HG03108 (cell line): Measurements from ENCODE around the gene TUBA1C.
A peak's percentile ranks its signal among the peaks of the same experiment; 100 is the strongest.

Source experiments
- ATAC-seq: cut with Tn5 transposase; IDR thresholded peaks from one replicate; pipeline ENCODE4 v1.9.1; 2021; ENCODE audit warnings: moderate library complexity; ENCODE audit not compliant: unreplicated experiment

The TUBA1C gene

DNA sequence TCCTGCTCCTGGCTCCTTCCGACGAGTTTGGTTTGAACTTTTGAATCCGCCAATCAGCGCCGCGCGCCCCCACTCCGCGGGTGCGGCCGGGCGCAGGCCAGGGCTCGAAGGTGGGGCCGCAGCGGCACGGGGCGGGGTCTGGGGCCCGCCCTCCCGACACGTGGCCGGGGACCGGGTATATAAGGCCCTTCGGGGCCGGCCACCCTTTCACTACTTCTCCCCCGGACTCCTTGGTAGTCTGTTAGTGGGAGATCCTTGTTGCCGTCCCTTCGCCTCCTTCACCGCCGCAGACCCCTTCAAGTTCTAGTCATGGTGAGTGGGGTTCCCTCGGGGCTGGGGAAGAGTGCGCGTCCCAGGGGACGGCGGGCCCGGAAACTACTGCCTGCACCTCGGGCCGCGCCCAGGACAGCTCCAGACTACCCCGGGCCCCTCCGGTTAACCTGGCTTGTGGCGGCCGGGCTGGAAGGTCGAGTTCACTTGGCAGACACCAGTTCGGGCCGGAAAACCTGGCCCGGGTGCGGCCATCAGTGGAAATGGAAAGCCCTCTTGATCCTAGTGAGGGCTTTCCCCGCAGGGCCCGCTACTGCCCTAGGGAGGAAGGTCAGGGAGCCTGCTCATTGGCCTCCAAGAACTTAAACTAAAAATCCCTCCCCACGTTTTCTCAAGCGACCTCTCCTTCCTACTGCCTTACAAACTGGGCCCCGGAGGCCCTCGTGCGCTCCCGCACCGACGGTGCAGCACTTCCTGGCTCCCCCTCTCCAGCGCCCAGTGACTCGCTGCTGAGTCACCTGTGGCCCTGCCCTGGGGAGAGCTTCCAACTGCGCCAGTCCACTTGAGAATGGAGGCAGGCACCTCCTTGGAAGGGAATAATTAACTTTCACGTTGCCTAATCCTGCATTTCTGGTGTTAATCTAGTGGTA is at the start of gene TUBA1C:
TSS of gene TUBA1C (plus strand) at position 210 of the 920 bp plus-strand sequence. CDS start at position 310, 100 bp downstream.
- ATAC-seq, result peak; percentile 76

DNA sequence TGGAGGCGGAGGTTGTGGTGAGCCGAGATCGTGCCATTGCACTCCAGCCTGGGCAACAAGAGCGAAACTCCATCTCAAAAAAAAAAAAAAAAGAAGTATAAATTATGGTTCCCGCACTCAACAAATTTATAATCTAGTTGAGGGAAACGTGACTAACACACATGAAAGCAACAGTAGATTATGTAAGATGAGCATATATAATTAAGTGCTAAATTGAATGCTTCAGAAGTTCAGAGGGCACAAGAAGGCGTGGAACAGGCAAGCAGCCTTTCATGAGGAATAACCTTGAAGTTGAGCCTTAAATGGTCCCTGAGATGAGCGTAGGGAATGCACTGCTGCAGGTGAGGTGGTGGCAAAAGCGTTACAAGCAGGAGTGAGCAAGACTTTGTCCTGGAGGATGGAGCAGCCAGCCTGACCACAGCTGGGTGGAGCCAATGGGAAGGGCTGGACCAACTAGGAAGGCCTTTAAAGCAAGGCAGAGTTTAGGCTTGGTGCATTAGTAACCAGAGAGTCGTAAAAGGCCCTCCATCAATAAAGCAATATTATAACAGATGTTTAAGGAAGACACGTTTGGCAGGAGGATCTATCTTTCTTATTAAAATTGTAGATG is 45.4 kb upstream of the TUBA1C start:
- ATAC-seq, result no peak

DNA sequence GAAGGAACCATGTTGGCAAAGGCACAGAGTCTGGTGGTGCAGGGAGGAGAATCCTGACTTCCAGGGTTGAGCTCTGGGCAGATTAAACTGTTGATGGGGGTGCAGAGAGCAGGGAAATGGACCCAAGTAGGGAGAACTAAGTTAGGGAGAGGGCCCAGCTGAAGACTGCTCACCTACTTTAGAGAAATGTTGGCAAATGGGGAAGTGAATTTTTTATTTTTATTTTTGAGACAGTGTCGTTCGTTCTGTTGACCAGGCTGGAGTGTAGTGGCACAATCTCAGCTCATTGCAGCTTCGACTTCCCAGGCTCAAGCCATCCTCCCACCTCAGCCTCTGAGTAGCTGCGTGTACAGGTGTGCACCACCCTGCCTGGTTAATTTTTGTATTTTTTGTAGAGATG is 43.9 kb upstream of the TUBA1C start:
- ATAC-seq, result no peak

DNA sequence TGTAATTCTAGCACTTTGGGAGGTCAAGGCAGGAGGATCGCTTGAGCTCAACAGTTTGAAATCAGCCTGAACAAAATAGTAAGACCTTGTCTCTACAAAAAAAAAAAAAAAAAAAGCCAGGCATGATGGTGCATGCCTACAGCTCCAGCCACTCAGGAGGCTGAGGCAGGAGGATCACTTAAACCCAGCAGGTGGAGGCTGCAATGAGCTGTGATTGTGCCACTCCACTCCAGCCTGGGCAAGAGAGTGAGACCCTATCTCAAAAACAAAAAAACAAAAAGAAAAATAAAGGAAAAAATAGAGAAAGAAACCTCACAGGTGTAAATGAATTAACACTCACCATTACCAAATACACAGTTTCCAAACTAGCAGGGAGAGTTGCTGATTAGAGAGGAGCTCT is 41.8 kb upstream of the TUBA1C start:
- no peak for ATAC-seq

DNA sequence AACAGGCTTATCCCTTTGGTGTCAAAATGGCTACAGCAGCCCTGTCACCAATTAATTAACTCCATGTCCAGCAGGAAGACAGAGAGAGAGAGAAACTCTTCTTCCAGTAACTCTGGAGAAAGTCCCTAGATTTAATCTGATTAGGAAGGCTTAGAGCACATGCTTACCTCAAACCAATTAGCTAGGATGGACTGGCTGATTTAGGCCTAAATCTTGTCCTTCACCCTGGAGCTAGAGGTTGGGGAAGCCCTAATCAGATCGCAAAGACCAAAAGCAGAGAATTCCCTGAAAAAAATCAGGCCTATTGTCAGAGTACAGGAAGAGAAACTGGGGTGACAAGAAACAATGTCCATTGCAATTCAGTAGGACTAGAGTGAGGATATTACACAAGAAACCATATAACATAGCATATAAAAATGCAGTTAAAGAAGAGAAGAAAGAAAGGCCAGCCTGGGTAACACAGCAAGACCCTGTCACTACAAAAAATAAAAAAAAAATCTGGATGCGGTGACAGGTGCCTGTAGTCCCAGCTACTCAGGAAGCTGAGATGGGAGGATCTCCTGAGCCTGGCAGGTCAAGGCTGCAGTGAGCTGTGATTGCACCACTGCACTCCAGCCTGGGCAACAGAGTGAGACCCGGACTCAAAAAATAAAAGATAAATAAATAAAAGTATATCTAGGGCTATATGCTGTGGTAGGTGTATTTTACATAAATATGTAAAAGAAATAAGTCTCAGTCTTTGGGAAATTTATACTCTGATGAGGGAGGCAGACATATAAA is 41.1 kb upstream of the TUBA1C start:
- no peak for ATAC-seq

DNA sequence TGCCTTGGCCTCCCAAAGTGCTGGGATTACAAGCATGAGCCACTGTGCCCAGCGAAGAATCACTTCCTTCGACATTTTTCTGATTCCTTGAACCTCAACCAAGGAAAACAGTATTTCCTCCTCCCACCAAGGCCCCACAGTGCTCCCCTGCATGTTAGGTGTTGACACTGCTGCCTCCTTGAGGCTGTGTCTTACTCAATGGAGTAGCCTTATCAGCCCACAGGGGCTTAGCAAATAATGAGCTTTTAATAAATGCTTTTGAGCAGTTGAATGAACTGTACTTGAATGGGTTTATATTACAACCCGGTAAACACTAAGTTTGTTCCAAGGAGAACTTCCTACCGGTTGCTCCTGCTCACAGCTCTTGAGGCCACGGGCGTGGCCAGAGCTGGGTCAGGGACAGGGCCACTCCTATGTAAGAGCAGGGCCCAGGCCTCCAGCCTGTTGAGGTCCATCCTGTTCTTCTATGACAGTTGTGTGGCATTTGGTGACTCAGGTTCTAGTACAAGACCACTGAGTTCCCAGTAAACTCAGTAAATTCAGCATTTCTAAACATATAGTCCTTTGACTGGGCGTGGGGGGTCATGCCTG is 39.2 kb upstream of the TUBA1C start:
- ATAC-seq, result no peak

DNA sequence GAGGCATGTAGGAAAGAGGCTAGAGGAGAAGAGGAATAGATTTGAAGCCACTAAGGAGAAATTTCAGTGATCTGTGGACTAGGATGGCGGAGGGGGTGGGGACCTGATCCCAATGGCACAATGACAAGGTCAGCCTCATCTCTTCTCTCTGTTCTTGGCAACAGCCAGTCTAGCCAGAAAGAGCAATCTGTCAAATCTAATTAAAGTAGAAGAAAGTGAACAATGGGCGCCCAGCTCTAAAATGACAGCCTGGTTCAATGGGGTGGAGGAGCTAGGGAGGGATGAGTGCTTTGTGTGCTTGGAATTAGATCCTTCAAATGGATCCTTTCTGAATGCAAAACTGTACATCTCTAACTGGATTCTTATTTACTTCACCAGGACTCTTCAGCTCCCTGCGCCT is 37.2 kb upstream of the TUBA1C start:
- ATAC-seq, result no peak

DNA sequence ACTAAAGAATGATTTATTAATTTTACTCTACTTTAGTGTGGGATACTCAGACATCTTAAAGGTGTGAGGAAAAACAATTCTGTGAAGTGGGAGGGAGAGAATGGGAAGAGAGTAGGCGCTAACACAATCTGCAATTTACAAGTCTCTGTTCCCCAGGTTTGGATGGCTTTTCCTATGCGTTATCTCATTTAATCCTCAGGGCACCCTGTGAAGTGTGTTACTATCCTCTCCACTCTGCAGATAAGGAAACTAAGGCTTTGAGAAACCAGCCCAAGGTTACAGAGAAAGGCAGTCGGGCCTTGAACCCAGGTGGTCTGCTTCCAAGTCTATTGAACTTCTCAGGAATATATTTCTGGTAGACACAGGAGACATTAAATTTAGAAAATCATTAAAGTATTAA is 36.2 kb upstream of the TUBA1C start:
- no peak for ATAC-seq

DNA sequence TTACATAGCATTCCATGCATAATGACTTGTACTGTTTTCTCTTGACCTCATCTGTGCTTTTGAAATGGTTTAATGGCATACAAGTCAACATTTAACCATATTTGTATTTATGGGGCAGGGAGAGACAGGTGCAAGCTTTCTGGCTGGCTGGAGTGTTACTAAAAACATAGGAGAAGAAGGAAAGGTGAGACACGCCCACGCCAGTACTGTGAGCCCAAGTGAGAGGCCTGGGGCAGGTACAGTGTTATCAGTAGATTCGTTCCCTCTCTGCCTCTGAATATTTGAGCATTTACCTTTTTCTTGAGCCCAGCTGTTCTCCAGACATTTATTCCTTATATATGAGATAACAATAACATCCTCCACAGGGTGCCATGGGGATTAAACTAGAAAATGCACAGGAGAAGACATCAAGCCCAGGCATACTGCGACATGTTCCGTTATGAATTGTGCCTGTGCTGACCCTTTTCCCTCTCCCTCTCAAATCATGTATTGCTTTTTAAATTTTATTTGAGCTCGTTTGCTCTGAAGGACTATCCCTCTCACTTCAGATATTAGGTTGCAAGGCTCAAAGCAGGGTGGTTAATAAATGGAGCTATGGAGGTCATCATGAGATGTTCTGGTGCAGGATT is 34.6 kb upstream of the TUBA1C start:
- no peak for ATAC-seq

DNA sequence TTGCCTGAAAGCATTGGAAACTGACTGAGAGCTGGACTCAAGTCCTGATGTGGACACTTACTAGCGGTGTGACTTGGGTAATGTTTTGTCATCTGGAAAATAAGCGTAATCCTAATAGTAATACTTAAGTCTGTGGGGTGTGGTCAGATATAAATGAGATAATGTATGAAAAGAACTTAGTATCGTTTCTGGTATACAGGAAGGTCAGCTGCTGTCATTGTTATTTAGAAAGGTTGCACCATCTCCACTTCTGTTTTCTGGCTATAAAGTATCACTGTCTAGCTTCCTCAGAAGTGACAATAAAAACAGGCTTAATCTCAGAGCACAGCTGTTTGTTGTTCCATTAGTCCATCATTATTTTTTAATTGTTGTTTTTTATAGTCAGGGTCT is 34.1 kb upstream of the TUBA1C start:
- no peak for ATAC-seq

DNA sequence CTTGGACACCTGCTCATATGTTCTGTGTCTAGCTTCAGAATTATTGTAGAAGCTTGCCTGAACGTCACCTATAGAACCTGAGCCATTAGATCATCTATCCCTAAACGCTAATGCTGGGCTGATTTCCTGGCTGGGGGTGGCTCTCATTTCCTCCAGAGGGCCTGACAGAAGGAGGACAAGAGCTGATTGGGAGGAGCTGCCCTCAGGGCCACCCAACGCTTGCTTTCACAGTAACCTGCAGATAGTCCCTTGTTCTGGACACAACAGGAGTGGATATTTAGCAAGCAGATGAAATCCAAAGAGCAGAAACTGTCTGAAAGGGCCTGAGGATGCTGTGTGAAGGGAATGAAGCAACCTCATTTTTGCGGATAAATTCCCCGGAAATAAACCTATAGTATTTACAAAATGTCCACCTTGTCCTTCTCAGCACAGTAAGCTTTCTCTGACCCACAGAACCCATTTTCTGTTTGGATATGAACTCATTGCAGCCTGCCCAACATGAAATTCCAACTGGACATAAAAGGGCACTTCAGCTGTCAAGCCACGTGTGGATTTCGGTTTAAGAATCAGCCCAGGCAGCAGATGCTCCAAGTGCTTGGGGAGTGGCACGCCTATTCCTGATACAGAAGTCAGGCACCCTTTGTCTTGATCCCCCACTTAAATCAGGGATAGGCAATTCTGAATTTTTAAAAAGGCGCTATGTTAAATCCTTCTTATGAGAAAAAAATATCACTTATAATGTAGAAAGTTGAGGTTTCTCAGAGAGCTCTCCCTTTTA is 32.8 kb upstream of the TUBA1C start:
- ATAC-seq, result no peak

DNA sequence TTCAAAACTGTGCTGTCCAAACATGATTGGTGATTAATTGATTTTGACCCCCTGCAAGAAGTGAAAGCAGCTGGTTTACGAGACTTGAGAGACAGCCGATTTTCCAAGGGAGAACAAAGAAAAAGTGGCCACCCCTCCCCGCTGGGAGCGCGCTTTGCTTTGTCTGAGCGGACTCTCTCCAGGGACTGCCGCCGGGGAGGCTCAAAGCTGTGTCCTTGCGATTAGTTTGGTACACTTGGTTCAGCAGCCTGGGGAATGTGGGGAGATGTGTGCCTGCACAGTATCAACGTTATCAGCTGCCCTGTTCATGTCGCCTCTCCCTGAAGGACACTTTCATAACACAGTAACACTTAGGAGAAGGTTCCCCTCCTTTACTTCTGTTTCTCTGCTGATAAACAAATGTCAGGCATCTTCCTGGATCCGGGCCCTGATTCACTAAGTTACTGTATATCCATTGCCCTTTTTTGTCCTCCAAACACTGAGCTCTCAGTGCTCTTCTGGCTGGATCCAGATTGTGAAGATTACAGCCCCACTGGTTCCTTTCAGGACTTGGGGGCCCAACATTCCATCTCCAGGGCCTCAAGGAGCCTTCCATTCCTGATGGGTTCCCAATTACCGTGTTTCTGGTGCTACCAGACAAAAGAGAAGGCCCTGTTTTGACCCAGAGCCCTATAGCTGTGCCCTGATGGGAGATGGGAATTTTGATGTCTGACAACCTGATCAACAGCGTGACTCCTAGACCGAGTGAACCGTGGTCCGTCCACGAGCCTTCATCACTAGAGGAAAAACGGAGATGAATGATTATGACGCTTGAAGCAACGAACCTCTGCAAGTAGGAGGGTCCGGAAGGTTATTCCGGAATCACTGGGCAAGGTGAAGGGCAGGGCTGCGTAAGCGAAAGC is 31.7 kb upstream of the TUBA1C start:
- no peak for ATAC-seq

DNA sequence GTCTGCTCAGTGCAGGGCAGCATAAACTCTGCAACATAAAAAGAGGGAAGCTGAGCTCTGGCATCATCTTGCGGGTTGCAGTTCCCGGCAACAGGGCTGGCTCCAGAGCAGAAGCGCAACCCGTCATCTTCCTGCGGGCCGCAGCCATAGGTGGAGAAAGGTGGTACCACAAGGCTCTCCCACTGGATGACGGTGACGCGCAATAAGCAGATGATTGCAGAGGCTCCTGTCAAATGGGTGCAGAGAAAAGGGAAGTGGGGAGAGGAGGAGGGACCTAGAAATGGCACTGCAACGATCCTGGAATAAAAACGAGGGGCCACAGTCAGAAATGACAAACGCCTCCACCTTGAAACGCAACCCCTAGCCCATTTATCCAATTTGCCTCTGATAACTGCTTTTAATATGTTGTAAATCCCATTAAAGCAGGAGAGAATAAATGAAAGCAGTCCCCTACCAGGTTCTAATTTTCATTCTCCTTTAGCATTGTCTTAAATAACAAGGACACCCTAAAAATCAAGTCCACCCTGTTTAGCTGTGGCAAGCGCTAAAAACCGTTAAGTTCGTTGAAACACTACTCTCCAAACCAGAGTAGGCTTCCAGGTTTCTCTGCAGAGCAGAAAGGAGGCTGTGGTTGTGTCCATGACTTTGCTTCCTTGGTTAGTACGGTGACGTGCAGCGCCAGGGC is 30.9 kb upstream of the TUBA1C start:
- ATAC-seq, result no peak

DNA sequence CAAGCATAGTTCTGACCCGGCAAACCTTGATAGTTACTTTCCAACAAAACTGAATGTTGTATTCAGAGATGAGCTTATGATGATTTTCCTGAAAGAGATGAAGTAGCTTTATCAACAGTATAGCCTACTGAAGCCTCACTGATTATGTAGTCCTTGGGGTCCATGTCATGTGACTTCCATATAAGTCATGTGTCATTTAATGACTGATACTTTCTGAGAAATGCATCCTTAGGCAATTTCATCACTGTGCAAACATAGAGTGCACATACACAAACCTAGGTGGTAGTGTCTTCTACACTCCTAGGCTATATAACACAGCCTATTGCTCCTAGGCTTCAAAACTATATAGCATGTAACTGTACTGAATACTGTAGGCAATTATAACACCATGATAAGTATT is 28.5 kb upstream of the TUBA1C start:
- no peak for ATAC-seq

DNA sequence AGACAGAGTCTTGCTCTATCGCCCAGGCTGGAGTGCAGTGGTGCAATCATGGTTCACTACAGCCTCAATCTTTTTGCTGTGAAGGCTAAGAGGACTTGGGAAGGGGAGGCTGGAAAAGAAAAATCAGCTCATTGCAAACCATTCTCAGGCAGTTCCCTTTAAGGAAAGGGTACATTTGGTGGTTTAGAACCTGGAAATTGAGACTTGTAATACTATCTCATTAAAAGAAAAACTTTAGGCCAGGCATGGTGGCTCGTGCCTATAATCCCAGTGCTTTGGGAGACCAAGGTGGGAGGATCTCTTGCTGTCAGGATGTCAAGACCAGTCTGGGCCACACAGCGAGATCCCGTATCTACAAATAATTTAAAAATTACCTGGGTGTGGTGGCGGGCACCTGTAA is 21.3 kb upstream of the TUBA1C start:
- no peak for ATAC-seq

DNA sequence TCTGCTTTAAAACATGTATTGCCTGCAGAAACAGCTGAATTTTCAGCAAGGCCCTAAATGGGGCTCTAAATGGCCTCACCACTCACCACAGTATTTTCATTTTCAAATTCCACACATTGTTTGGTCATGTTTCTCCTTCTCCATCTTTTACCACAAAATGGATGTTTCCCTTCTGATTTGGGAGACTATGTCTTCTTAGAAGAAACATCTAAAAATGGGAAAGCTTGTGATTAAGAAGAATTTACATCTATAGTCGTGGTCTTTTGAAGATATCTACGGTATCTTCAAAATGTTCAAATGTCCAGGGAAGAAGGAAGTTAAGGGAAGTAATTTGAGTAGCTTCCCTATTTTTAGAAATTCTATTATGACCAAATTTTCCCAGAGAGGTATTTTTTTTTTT is 20.7 kb upstream of the TUBA1C start:
- ATAC-seq, result no peak

DNA sequence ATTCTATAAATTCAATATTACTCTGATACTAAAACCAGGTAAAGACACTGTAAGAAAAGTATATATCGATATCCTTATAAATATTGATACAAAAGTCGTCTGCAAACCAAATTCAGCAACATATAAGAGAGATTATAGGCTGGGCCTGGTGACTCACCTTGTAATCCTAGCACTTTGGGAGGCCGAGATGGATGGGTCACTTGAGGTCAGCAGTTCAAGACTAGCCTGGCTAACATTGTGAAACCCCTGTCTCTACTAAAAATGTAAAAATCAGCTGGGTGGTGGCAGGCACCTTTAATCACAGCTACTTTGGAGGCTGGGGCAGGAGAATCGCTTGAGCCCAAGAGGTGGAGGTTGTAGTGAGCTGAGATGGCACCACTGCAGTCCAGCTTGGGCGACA is 13.5 kb upstream of the TUBA1C start:
- no peak for ATAC-seq

DNA sequence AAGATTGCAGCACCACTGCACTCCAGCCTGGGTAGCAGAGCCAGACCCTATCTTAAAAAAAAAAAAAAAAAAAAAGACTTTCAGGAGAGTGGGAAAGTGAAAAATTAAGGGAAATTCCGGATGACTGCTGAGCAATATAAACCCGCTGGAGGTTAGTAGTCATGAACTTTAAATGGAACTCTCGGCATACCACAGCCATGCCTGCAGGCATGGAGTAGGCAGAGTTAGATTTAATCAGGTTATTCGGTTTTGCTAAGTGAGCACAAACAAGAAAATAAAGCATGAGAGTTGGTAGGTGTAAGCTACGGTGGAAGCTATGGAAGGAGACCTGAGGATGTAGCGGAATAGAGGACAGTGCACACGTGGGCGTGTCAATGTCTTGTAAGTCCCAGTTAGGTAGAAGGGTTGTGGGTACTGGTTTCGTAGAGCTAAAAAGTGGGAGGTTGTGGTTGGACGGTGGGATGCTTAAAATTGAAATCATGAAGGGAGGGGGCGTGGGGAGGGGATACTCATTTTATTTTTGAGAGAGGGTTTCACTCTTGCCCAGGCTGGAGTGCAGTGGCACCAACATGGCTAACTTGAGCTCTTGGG is 11.8 kb upstream of the TUBA1C start:
- no peak for ATAC-seq
